ENCODE data around the gene INPP5E.
"Not testable (repeated sequence)": the region's sequence is repeated elsewhere in the genome, so short reads cannot be mapped to it uniquely, and the experiment has no call there.

Gene INPP5E

DNA sequence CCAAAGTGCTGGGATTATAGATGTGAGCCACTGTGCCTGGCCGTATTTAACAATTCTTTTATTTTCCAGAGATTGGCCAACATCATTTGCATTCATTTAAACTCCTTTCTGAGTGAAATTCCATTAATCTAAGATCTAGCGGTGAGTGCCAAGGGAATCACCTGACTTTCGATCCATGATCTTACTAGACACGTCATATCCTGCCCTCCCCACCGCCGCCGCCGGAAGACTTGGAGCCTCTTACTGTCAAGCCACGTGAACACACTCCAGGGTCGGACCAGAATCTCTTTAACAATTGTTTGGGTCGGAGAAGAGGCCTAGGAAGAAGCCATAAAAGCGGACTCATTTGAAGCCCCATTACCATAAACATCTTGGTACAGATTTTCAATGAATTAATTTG, 12.9 kb downstream of the INPP5E start:
- H3K4me3 ChIP-seq (replicated peaks in 1 of 2; ENCODE audit: low read depth in 2 of 2, low read length in 2 of 2): no peak overlapping the region
- no peak for DNase-seq (ENCODE audit: low read depth in 2 of 2)
- no peak for TF ChIP-seq CTCF (IDR thresholded peaks at IDR 0.05; ENCODE audit: low read depth, low read length)

DNA sequence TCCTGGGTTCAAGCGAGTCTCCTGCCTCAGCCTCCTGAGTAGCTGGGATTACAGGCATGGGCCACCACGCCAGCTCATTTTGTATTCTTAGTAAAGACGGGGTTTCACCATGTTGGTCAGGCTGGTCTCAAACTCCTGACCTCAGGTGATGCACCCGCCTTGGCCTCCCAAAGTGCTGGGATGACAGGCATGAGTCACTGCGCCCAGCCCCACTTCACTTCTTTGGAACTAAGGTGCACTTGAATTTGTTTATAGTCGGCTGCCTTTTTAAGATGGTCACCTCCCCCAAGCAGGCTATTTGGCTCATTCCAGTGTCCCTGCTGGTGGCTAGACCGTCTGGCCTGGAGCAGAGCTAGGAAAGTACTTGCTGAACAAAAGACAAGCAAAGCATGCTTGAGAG, 14.3 kb downstream of the INPP5E start:
- DNase-seq (ENCODE audit: low read depth in 2 of 2); H3K4me3 ChIP-seq (replicated peaks in 1 of 2; ENCODE audit: low read depth in 2 of 2, low read length in 2 of 2): not testable (repeated sequence)

- no peak for TF ChIP-seq CTCF (IDR thresholded peaks at IDR 0.05; ENCODE audit: low read depth, low read length)
- DNase-seq (ENCODE audit: low read depth in 2 of 2): no peak
These were observed 14.8 kb downstream of the INPP5E start for GRCh38 chr9:136424750-136425362.

GRCh38 chr9:136423432-136424146, 16.1 kb downstream of the INPP5E start:
- H3K4me3 ChIP-seq (replicated peaks in 1 of 2; ENCODE audit: low read depth in 2 of 2, low read length in 2 of 2): no peak overlapping the region
- TF ChIP-seq CTCF (IDR thresholded peaks at IDR 0.05; ENCODE audit: low read depth, low read length): no peak
- DNase-seq (ENCODE audit: low read depth in 2 of 2): no peak

More at GRCh38 chr9:136424750-136425362, 14.8 kb downstream of the INPP5E start:
- H3K4me3 ChIP-seq (replicated peaks in 1 of 2; ENCODE audit: low read depth in 2 of 2, low read length in 2 of 2): no peak overlapping the region

GRCh38 chr9:136422876-136423275, 16.8 kb downstream of the INPP5E start:
- no peak for DNase-seq (ENCODE audit: low read depth in 2 of 2)
- no peak for TF ChIP-seq CTCF (IDR thresholded peaks at IDR 0.05; ENCODE audit: low read depth, low read length)
- H3K4me3 ChIP-seq (replicated peaks in 1 of 2; ENCODE audit: low read depth in 2 of 2, low read length in 2 of 2): no peak overlapping the region

DNA sequence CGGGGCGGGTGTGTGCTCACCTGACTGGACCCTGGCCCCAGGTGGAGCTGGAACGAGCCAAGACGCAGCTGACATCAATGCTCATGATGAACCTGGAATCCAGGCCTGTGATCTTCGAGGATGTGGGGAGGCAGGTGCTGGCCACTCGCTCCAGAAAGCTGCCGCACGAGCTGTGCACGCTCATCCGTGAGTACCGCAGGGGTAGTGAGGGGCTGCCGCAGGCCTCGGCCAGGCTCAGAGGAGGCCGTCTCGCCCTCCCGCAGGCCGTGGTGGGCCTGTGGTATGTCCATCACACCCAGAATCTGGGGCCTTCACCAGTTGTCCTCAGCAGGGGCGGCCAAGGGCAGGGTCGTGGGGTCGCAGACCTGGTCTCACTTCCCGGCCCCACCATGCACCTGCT, 17.9 kb downstream of the INPP5E start:
- no peak for TF ChIP-seq CTCF (IDR thresholded peaks at IDR 0.05; ENCODE audit: low read depth, low read length)
- H3K4me3 ChIP-seq (replicated peaks in 1 of 2; ENCODE audit: low read depth in 2 of 2, low read length in 2 of 2): no peak overlapping the region
- DNase-seq (ENCODE audit: low read depth in 2 of 2): no peak

GRCh38 chr9:136419092-136419420, 20.6 kb downstream of the INPP5E start:
- H3K4me3 ChIP-seq (replicated peaks in 1 of 2; ENCODE audit: low read depth in 2 of 2, low read length in 2 of 2): no peak overlapping the region
- DNase-seq (ENCODE audit: low read depth in 2 of 2): no peak
- no peak for TF ChIP-seq CTCF (IDR thresholded peaks at IDR 0.05; ENCODE audit: low read depth, low read length)

Data from cardiac fibroblast (primary cell).